CD14-positive monocyte (primary cell): ENCODE results near the gene HNRNPF. TPM values are rescaled to one million over a fixed set of nuclear protein-coding genes. Genes with fewer than 3 reads are reported as not detected.
A peak's percentile ranks its signal among the peaks of the same experiment; 100 is the strongest.

Experiments
- DNase-seq, 3 donors: peaks; one replicate each; pipeline ENCODE4 v3.0.0-alpha.2; 2011 to 2022
- H2AFZ ChIP-seq: 2 replicates; pipeline ENCODE4 v1.6.0; 2012; ENCODE audit warnings: mild to moderate bottlenecking, low read depth, low read length, inconsistent platforms; ENCODE audit not compliant: insufficient read depth, poor library complexity, severe bottlenecking
- H3K27ac ChIP-seq, 2 donors: 1 replicate in 1 of 2; 2 replicates in 1 of 2; pipeline ENCODE4 v1.5.1; 2012 to 2013; ENCODE audit warnings: low read length in 2 of 2, control low read depth in 1 of 2, inconsistent platforms in 1 of 2, low read depth in 1 of 2, mild to moderate bottlenecking in 1 of 2
- H3K27me3 ChIP-seq, 2 donors: one replicate each; pipeline versions ENCODE4 v1.6.0 to v1.6.1; 2011 to 2013; ENCODE audit warnings: low read length in 2 of 2; ENCODE audit not compliant: control insufficient read depth in 2 of 2, insufficient read depth in 2 of 2
- H3K36me3 ChIP-seq, 2 donors: replicated peaks in 1 of 2; 1 replicate in 1 of 2; 2 replicates in 1 of 2; pipeline versions ENCODE4 v1.5.1 to v1.6.1; 2012 to 2013; ENCODE audit warnings: low read length in 2 of 2, control low read depth in 1 of 2, inconsistent platforms in 1 of 2, mild to moderate bottlenecking in 1 of 2; ENCODE audit not compliant: insufficient read depth in 2 of 2, control insufficient read depth in 1 of 2
- H3K4me1 ChIP-seq, 2 donors: 1 replicate in 1 of 2; 2 replicates in 1 of 2; pipeline versions ENCODE4 v1.5.1 to v1.6.1; 2012 to 2013; ENCODE audit warnings: low read length in 2 of 2, control low read depth in 1 of 2, inconsistent platforms in 1 of 2, mild to moderate bottlenecking in 1 of 2, moderate library complexity in 1 of 2; ENCODE audit not compliant: insufficient read depth in 2 of 2, control insufficient read depth in 1 of 2
- H3K4me2 ChIP-seq: replicated peaks from 2 replicates; pipeline ENCODE3; 2012; ENCODE audit warnings: low read length, moderate library complexity, mild to moderate bottlenecking; ENCODE audit not compliant: poor library complexity, severe bottlenecking; ENCODE audit errors: extremely low read depth
- H3K4me3 ChIP-seq, 3 experiments: fragments of 200-600 bp in 1 of 3; sonication (generic) in 1 of 3; replicated peaks in 1 of 3; 1 replicate in 2 of 3; 2 replicates in 1 of 3; pipeline ENCODE4 v1.5.1; 2011 to 2013; ENCODE audit warnings: low read length in 3 of 3, mild to moderate bottlenecking in 3 of 3, control low read depth in 2 of 3, low read depth in 2 of 3, inconsistent platforms in 1 of 3, moderate library complexity in 1 of 3
- H3K79me2 ChIP-seq: 2 replicates; pipeline ENCODE4 v1.6.0; 2012; ENCODE audit warnings: mild to moderate bottlenecking, control low read depth, inconsistent platforms, low read length, moderate library complexity; ENCODE audit not compliant: insufficient read depth
- H3K9ac ChIP-seq: 2 replicates; pipeline ENCODE4 v1.6.0; 2017; ENCODE audit warnings: low read length, mild to moderate bottlenecking; ENCODE audit not compliant: insufficient read depth, poor library complexity, severe bottlenecking
- H3K9me3 ChIP-seq, 2 donors: replicated peaks in 1 of 2; 1 replicate in 1 of 2; 2 replicates in 1 of 2; pipeline versions ENCODE4 v1.5.1 to v1.6.1; 2012 to 2013; ENCODE audit warnings: low read length in 2 of 2, control low read depth in 1 of 2; ENCODE audit not compliant: control insufficient read depth in 1 of 2, insufficient read depth in 1 of 2
- H4K20me1 ChIP-seq: 2 replicates; pipeline ENCODE4 v1.6.0; 2012; ENCODE audit warnings: mild to moderate bottlenecking, low read length, control low read depth, moderate library complexity; ENCODE audit not compliant: insufficient read depth
- H3K27ac Mint-ChIP-seq, 7 donors: one replicate each; pipeline ENCODE4 v1.8.0; 2020; ENCODE audit warnings: mild to moderate bottlenecking in 7 of 7, mixed read lengths in 7 of 7, moderate library complexity in 6 of 7, inconsistent platforms in 2 of 7
- H3K27me3 Mint-ChIP-seq, 3 donors: one replicate each; pipeline ENCODE4 v1.8.0; 2021 to 2022; ENCODE audit warnings: low read depth in 3 of 3, mild to moderate bottlenecking in 3 of 3, mixed read lengths in 3 of 3, moderate library complexity in 3 of 3, inconsistent platforms in 1 of 3
- H3K36me3 Mint-ChIP-seq, 2 donors: one replicate each; pipeline ENCODE4 v1.8.0; 2020; ENCODE audit warnings: mixed read lengths in 2 of 2, inconsistent platforms in 1 of 2, mild to moderate bottlenecking in 1 of 2
- H3K4me1 Mint-ChIP-seq: one replicate; pipeline ENCODE4 v1.8.0; 2020; ENCODE audit warnings: mild to moderate bottlenecking, mixed read lengths
- H3K4me3 Mint-ChIP-seq, 2 donors: one replicate each; pipeline ENCODE4 v1.8.0; 2020; ENCODE audit warnings: mild to moderate bottlenecking in 2 of 2, mixed read lengths in 2 of 2, moderate library complexity in 1 of 2
- H3K9me3 Mint-ChIP-seq, 7 donors: one replicate each; pipeline ENCODE4 v1.8.0; 2020 to 2022; ENCODE audit warnings: mixed read lengths in 7 of 7, mild to moderate bottlenecking in 6 of 7, moderate library complexity in 6 of 7, inconsistent platforms in 2 of 7
- WGBS: methylation state at CpG from one replicate; pipeline ENCODE4 v1.1.5; 2013; ENCODE audit warnings: missing lambda C conversion rate; ENCODE audit not compliant: insufficient coverage; 5-methylcytosine and 5-hydroxymethylcytosine counted together
- intact Hi-C, 2 donors: fragments of 100-400 bp; cut with micrococcal nuclease; formaldehyde crosslinking; loops; one replicate each; pipeline versions ENCODE4 v1.15.0 to v1.15.1; 2023
- polyA plus RNA-seq, 3 donors: library from polyadenylated mRNA; depleted of rRNA in 1 of 3; unstranded in 2 of 3; stranded (reverse) in 1 of 3; fragments of 300-500 nt in 2 of 3; fragments of >200 nt in 1 of 3; fragmentation: Illumina TruSeq in 2 of 3; gene quantifications; 1 replicate in 2 of 3; 2 replicates in 1 of 3; pipeline ENCODE4 v1.2.3, GENCODE V29; 2012 to 2021
- TF ChIP-seq, protein P1 (sequence below): fragments of 200-600 bp; IDR thresholded peaks from one replicate; pipeline ENCODE4 v1.8.0; 2022; ENCODE audit warnings: antibody characterized with exemption, mild to moderate bottlenecking

Gene HNRNPF
- polyA plus RNA-seq, 3 donors, result 115 to 189 (median 188) TPM

DNA sequence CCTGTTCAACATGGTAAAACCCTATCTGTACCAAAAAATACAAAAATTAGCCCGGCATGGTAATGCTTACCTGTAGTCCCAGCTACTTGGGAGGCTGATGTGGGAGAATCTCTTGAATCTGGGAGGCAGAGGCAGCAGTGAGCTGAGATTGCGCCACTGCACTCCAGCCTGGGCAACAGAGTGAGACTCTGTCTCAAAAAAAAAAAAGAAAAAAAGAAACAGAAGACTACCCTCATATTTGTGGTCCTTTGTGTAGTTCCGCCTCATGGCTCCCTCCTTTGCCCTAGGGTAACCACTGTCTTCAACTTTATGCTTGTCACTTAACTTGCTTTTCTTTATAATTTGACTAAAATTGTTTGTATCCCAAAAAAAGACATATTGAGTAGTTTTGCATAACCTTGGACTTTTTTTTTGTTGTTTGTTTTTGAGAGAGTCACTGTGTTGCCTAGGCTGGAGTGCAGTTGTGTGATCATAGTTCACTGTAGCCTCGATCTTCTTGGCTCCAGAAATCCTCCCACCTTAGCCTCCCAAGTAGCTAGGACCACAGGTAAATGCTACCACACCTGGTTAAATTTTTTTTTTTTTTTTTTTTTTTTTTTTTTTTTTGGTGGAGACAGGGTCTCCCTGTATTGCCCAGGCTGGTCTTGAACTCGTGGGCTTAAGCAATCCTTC, 31.6 kb upstream of the HNRNPF start:
- WGBS, result no CpG with 5 or more reads among the region's 5 CpGs
- intact Hi-C loops, result no loop called here
- Histone ChIP-seq H2AFZ (no peak overlapping the region), H3K36me3 (peaks cover 0 to 8% of the 10 kb centered on the region in 2 donors), H3K27me3 (no peaks in the 10 kb centered on the region), H3K4me1 (peaks cover 46 to 51% of the 10 kb centered on the region in 2 donors), H3K4me3 (no peak overlapping the region), H3K9ac (peak overlapping the region; percentile 38), H3K79me2 (peaks cover 72% of the 10 kb centered on the region), H3K9me3 (no peaks in the 10 kb centered on the region), H3K27ac (peak overlapping the region; percentile 76 to 100), H4K20me1 (no peaks in the 10 kb centered on the region), H3K4me2 (no peak overlapping the region)
- peaks cover 38% of the 10 kb centered on the region for H3K4me1 Mint-ChIP-seq
- TF ChIP-seq, protein P1, sequence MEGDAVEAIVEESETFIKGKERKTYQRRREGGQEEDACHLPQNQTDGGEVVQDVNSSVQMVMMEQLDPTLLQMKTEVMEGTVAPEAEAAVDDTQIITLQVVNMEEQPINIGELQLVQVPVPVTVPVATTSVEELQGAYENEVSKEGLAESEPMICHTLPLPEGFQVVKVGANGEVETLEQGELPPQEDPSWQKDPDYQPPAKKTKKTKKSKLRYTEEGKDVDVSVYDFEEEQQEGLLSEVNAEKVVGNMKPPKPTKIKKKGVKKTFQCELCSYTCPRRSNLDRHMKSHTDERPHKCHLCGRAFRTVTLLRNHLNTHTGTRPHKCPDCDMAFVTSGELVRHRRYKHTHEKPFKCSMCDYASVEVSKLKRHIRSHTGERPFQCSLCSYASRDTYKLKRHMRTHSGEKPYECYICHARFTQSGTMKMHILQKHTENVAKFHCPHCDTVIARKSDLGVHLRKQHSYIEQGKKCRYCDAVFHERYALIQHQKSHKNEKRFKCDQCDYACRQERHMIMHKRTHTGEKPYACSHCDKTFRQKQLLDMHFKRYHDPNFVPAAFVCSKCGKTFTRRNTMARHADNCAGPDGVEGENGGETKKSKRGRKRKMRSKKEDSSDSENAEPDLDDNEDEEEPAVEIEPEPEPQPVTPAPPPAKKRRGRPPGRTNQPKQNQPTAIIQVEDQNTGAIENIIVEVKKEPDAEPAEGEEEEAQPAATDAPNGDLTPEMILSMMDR, result no peak
- no peak overlapping the region for H3K4me3 Mint-ChIP-seq
- no peaks in the 10 kb centered on the region for H3K27me3 Mint-ChIP-seq
- peaks cover 0 to 4% (median 0%) of the 10 kb centered on the region in 7 donors for H3K9me3 Mint-ChIP-seq
- H3K36me3 Mint-ChIP-seq, result peaks cover 12 to 27% of the 10 kb centered on the region in 2 donors
- peak in 2 of 3 donors; percentile 55 to 68 for DNase-seq
- peak overlapping the region; percentile 83 to 100 (median 99) for H3K27ac Mint-ChIP-seq

DNA sequence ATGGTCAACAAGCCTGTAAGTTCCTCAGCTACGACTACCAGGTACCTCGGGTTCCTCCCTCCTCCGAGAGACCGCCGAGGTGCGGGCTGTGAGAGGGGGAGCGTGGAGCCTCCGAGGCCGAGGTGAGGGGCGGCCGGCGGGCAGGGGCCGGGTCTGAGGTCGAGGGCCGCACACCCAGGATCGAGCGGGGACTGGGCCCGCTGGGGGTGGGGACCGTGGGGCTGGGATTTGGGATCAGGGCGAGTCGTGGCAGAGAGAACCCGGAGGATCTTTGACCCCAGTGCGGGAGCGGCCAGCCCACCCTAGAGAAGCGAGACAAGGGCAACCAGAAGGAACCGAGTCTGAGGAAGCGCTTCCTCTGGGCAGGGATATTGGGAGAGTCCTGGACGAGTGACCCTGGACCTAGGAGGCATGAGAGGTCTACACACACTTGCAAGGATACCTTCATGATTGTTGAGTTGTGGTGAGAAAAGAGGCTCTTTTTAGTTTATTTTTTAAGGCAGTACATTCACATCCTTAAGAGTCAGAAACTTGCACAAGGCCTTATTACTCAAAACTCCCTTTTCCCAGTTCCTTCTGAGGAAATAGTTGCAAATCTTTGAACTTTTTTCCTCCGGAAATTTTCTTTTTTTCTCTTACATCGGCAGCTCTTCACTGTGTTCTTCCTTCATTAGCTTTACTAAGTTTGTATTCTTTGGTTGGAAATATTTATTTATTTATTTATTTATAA, 28.3 kb upstream of the HNRNPF start:
- no peaks in the 10 kb centered on the region for H3K27me3 Mint-ChIP-seq
- peak in 2 of 3 donors; percentile 68 to 71 for DNase-seq
- WGBS, result 5% methylated on average over 23 of the region's 30 CpGs

More for the DNA sequence above, 28.3 kb upstream of the HNRNPF start:
- H3K4me2 ChIP-seq, result peak overlapping the region; percentile 94
- peaks cover 44% of the 10 kb centered on the region for H3K4me1 Mint-ChIP-seq
- intact Hi-C loops, result loop anchor here (2.0 to 5.0 kb wide), 2 partner anchors 17 to 40 kb away; no protein-coding TSS in a partner anchor
- peaks cover 0 to 4% (median 0%) of the 10 kb centered on the region in 7 donors for H3K9me3 Mint-ChIP-seq
- peak overlapping the region; percentile 97 to 100 (median 99) for H3K27ac Mint-ChIP-seq
- H3K9ac ChIP-seq, result peak overlapping the region; percentile 96
- H3K79me2 ChIP-seq, result peaks cover 63% of the 10 kb centered on the region
- peak overlapping the region; percentile 73 for H2AFZ ChIP-seq
- peak overlapping the region; percentile 91 for H3K4me3 Mint-ChIP-seq
- H3K9me3 ChIP-seq, result no peaks in the 10 kb centered on the region
- H3K27me3 ChIP-seq, result no peaks in the 10 kb centered on the region
- peak overlapping the region; percentile 46 to 92 (median 53) for H3K4me3 ChIP-seq
- H3K4me1 ChIP-seq, result peaks cover 58 to 67% of the 10 kb centered on the region in 2 donors
- TF ChIP-seq, protein P1, result no peak
- H4K20me1 ChIP-seq, result no peaks in the 10 kb centered on the region
- H3K36me3 ChIP-seq, result no peaks in the 10 kb centered on the region
- peak overlapping the region; percentile 89 to 100 for H3K27ac ChIP-seq
- H3K36me3 Mint-ChIP-seq, result peaks cover 0 to 10% of the 10 kb centered on the region in 2 donors
